HTR-8/SVneo (cell line): ENCODE results near the gene FAM131A.

Experiments used
- DNase-seq: peaks from one replicate; pipeline ENCODE4 v3.0.0; 2011; ENCODE audit warnings: low spot score, mixed read lengths; ENCODE audit not compliant: insufficient read length
- FAIRE-seq: peaks from 2 replicates; lab custom pipeline; 2011; peaks lifted over from hg19 to GRCh38; lab: Jason Lieb, UNC

The FAM131A gene, protein sequence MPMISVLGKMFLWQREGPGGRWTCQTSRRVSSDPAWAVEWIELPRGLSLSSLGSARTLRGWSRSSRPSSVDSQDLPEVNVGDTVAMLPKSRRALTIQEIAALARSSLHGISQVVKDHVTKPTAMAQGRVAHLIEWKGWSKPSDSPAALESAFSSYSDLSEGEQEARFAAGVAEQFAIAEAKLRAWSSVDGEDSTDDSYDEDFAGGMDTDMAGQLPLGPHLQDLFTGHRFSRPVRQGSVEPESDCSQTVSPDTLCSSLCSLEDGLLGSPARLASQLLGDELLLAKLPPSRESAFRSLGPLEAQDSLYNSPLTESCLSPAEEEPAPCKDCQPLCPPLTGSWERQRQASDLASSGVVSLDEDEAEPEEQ

DNA sequence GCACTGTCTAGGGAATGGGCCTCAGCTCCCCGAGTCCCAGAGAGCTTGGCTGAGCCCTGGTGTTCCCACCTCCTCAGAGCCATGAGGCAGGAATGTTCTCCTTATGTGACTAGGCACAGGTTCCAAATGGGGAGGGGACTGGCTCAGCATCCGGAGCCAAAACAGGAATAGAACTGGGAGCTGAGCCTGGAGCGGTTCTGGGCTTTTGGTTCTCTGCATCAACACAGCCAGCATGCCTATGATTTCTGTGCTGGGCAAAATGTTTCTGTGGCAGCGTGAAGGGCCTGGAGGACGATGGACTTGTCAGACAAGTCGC lies at the start of gene FAM131A:
Gene FAM131A, plus strand, starts transcription at position 202 of the 316 bp plus-strand sequence. Its CDS starts 31 bp downstream, at position 233.
- FAIRE-seq: no peak

DNA sequence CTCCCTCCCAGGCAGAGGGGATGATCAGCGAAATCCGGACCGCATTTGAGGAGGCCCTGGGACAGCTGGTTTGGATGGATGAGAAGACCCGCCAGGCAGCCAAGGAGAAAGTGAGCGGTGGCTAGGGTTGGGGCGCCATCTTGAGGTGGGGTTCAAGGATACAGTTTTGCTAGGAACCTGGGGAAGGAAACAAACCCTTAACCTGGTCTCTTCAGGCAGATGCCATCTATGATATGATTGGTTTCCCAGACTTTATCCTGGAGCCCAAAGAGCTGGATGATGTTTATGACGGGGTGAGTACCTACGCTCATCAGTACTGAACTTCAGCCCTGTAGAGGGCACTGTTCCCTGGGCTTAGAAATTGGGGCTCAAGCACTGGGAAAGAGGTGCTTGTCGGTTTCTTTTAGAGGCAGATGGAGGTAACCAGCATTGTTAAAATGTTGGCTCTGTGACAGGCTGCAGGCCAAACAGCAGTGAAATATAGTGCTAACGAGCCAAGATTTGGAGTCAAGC lies 47.9 kb upstream of the FAM131A start:
- DNase-seq: peak; percentile 78
- no peak for FAIRE-seq

More for the DNA sequence above, at the start of gene FAM131A:
- DNase-seq: no peak

DNA sequence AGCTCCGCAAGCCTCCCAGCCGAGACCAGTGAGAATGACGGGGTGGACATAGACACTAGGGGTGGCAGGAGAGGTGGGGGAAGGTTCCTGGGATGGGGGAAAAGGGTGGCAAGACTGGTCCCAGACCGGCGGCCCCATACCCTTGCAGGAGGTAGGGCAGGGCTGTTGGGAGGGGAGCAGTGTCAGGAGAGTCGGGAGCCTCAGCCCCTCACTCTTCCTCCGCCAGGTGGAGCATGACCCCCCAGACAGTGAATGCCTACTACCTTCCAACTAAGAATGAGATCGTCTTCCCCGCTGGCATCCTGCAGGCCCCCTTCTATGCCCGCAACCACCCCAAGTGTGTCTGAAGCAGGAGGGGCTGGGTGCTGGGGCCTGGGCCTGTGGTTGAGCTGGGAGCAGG lies 47.1 kb upstream of the FAM131A start:
- DNase-seq: no peak
- no peak for FAIRE-seq

DNA sequence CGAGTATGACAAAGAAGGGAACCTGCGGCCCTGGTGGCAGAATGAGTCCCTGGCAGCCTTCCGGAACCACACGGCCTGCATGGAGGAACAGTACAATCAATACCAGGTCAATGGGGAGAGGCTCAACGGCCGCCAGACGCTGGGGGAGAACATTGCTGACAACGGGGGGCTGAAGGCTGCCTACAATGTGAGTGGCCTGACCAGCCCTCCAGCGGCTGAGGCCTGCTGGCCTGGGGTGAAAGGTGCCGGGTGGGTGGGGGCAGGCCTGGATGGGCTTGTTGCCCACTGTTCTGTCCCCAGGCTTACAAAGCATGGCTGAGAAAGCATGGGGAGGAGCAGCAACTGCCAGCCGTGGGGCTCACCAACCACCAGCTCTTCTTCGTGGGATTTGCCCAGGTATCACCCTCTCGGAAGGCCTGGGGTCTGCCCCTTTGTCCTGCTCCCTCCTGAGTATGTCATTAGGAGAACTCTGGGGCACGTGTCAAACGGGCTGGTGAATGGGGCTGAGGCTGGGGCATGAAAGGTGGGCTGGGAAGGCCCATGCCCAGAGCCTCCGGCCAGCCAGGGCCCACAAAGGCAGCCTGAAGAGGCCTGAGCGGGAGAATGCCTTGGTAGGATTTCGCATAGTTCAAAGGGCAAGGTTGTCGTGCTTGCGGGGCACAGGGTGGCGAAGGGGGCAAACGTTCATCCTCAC lies 46.2 kb upstream of the FAM131A start:
- DNase-seq: no peak
- no peak for FAIRE-seq

DNA sequence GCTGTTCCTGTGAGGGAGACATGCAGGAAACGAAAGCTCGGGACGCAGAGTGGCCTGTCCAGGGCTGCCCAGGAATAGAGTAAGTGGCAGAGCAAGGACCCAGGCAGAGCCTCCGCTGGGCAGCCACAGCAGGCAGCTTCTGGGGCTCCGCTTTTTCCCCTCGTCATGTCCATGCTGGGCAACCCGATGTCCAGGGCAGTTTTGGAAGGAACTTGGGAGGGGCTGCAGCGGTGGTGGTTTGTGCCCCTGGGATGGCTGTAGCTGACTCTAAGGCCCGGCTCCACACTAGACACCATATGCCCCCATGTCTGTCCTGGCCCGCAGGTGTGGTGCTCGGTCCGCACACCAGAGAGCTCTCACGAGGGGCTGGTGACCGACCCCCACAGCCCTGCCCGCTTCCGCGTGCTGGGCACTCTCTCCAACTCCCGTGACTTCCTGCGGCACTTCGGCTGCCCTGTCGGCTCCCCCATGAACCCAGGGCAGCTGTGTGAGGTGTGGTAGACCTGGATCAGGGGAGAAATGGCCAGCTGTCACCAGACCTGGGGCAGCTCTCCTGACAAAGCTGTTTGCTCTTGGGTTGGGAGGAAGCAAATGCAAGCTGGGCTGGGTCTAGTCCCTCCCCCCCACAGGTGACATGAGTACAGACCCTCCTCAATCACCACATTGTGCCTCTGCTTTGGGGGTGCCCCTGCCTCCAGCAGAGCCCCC lies 45.5 kb upstream of the FAM131A start:
- DNase-seq (no peak), FAIRE-seq (no peak)

DNA sequence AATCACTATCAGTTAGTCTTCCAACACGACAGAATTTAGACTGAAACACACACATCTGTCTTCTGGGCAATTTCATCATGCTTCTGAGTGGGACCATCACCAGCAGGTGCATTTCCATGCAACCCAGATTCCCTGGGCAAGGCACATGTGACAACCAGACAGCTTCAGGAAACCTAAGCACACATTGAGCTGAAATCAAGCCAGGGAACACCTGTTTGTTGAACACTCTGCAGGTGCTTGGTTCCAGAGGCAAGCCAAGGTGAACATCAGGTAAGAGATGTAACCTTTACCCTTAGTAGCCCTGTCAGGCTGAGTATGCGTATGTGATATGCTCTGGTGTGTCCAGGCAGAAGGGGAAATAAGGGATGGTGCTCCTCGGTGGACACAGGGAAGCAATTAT lies 41.6 kb upstream of the FAM131A start:
- FAIRE-seq: no peak
- DNase-seq: no peak

DNA sequence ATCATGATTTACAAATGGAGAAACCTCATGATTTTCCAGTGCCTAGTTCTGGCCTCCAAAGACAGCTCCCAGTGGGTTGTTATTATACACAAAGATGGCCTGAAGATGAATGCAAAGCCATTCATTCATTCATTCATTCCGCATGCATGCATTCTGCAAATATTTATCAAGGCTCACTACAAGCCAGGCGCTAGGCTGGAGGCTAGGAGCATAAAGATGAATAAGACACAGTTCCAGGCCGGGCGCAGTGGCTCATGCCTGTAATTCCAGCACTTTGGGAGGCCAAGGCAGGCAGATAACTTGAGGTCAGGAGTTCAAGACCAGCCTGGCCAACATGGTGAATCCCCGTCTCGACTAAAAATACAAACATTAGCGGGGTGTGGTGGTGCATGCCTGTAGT lies 40.8 kb upstream of the FAM131A start:
- DNase-seq: no peak
- no peak for FAIRE-seq

DNA sequence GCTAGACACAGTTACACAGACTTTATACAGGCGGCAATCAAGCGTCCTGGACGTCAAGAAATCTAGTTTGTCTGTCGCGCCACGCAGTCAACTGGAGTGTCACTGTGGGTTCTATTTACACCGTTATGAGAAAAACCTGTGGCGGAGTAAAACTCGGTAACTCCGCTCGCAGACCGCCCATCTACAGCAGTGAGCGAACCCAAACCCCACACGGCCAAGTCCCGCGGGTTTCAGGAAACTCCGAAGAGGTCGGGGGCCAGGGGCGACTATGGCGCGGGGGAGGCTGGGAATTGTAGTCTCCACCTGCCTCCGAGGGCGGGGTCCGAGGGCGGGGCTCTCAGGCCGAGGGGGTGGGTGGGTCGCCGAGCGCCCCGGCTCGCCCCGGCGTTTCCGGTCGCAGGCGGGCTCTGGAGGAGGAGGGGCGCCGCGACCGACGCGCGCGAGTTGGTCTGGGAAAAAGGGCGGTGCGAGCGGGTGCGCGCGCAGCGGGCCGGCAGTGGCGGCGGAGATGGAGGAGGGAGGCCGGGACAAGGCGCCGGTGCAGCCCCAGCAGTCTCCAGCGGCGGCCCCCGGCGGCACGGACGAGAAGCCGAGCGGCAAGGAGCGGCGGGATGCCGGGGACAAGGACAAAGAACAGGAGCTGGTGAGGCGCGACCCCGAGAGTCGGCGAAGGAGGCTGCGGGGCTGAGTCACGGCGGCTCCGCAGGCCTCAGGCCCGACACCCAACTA lies 38.5 kb upstream of the FAM131A start, which contains the start of gene PSMD2:
Gene PSMD2, plus strand, starts transcription at position 483 of the 729 bp plus-strand sequence. Its CDS starts 26 bp downstream, at position 509.
- DNase-seq (peak; percentile 97), FAIRE-seq (no peak)

DNA sequence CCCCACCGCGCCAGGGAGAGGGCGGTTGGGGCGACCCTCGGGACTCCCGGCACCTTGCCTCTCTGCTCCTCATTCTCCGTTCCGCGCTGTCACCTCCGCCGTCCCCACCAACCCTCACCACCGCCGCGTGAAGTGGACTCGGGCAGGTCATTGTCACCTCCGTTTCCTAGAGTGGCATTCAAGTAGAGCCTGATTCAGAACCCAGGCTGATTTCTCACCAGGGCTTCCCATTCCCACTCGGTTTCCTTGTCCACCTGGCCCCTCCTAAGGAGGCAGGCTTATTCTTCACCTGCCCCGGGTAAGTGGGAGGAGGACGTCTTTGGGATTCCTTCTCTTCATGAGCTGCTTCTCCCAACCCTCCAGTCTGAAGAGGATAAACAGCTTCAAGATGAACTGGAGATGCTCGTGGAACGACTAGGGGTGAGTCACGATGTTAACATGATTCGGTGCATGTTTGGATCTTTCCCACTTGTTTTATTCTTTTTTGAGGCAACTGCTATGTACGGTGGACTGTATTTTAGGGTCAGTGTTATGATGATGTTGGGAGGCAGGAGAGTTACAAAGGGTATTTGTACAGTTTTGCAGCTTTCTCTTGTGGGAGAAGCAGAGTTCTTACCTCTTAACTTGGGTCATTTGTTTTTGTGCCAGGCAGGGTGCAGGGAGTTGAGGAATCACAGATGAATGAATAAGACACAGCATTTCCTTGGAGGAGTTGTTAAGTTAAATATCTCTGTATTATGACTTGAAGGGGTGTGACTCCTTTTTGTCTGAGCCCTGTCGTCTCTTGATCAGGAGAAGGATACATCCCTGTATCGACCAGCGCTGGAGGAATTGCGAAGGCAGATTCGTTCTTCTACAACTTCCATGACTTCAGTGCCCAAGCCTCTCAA lies 37.7 kb upstream of the FAM131A start:
- DNase-seq (no peak), FAIRE-seq (no peak)

DNA sequence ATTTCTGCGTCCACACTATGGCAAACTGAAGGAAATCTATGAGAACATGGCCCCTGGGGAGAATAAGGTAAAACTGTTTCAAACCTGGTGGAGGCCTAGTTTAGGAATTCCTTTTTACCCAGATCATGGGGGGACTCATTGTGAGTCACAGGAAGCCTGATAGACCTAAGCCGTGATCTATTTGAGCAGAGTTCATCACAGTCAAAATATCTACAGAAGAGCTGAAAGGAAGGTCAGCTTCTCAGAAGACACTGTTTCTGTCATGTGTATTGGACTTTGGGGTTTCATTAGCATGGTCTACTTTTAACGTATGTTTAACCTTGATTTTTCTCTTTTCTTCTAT lies 37.1 kb upstream of the FAM131A start:
- no peak for DNase-seq
- FAIRE-seq: no peak

DNA sequence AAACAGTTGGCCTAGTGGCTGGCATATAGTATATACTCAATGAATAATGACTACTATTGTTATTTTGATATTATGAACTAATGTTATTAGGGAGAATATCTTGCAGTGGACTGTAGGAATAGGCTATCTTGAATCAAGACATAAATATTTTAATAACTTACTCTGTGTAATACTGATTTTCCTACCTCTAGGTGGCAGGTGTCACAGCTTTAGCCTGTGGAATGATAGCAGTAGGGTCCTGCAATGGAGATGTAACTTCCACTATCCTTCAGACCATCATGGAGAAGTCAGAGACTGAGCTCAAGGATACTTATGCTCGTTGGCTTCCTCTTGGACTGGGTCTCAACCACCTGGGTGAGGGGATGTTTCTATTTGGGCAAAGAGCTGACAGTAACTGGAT lies 31.8 kb upstream of the FAM131A start:
- DNase-seq: no peak
- no peak for FAIRE-seq

DNA sequence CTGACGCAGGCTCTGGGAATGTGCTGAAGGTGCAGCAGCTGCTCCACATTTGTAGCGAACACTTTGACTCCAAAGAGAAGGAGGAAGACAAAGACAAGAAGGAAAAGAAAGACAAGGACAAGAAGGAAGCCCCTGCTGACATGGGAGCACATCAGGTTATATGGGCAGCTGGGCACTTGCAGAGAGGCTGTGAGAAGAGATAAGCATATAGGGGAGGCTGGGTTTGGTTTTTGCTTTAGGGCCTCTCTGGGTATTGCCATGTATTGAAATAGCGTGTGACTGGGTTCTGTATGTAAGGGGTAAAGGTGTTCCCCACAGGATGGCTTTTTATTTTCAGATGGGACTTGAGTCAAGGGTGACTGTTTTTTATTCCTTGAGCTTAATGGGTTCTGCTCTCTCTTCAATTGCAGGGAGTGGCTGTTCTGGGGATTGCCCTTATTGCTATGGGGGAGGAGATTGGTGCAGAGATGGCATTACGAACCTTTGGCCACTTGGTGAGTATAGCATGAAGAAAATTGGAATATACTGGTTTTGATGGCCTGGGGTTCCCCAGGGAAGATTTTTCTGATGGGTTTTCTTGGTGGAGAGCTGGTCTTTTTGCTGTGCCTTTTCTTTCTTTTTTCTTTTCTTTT lies 30.9 kb upstream of the FAM131A start:
- FAIRE-seq (no peak), DNase-seq (no peak)

DNA sequence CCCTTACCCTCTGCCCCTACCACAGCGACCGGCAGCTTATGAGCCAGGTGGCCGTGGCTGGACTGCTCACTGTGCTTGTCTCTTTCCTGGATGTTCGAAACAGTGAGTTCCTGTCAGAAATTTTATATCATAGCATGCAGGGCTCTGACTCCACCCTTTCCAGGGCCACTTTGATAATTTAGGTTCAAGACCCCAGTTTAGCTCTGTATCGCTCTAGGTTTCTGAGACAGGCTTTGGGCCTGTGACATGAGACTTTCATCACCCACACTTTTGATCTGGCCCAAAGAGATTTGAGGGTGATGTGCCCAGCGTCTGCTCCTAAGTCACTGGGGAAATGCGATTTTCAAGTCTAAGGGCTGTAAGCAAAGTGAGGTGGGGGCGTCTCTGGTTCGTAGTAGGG lies 29.5 kb upstream of the FAM131A start:
- no peak for DNase-seq
- FAIRE-seq: no peak

DNA sequence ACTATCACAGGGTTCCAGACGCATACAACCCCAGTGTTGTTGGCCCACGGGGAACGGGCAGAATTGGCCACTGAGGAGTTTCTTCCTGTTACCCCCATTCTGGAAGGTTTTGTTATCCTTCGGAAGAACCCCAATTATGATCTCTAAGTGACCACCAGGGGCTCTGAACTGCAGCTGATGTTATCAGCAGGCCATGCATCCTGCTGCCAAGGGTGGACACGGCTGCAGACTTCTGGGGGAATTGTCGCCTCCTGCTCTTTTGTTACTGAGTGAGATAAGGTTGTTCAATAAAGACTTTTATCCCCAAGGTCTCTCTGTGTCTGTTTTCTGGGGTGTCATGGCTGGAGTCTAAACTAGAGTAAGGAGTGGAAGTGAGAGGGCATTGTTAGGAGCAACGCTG lies 28.7 kb upstream of the FAM131A start:
- DNase-seq: no peak
- FAIRE-seq: no peak

DNA sequence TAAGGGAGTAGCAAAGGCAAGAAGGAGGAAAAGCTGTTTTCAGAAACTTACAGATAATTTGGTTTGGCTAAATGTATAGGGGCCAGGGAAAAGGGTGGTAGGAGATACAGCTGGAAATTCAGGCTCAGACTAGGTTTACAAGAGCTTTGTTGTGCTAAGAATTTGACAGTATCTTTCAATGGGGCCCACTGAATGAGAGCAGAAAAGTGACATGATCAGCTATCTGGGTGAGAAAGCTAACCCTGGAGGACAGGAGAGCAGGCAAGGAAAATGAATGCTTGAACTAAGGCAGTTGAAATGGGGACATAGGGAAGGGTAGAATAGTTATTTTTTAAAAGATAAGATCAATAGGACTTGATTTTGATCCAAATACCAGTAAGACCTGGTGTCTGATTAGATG lies 25.8 kb upstream of the FAM131A start:
- no peak for DNase-seq
- FAIRE-seq: no peak

DNA sequence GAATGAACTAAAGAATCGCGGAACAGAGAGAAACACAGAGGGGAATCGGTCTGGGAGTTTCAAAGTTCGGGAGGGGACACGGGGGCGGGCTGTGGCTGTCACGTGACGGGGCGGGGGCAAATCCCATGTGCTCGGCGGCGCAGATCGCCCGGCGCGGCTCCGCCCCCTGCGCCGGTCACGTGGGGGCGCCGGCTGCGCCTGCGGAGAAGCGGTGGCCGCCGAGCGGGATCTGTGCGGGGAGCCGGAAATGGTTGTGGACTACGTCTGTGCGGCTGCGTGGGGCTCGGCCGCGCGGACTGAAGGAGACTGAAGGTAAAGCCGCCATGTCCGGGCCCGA lies 23.1 kb upstream of the FAM131A start, which contains the start of gene EIF4G1:
Gene EIF4G1, plus strand, starts transcription at position 244 of the 337 bp plus-strand sequence. CDS start 1,191 bp downstream, outside the sequence.
- DNase-seq: peak; percentile 92

DNA sequence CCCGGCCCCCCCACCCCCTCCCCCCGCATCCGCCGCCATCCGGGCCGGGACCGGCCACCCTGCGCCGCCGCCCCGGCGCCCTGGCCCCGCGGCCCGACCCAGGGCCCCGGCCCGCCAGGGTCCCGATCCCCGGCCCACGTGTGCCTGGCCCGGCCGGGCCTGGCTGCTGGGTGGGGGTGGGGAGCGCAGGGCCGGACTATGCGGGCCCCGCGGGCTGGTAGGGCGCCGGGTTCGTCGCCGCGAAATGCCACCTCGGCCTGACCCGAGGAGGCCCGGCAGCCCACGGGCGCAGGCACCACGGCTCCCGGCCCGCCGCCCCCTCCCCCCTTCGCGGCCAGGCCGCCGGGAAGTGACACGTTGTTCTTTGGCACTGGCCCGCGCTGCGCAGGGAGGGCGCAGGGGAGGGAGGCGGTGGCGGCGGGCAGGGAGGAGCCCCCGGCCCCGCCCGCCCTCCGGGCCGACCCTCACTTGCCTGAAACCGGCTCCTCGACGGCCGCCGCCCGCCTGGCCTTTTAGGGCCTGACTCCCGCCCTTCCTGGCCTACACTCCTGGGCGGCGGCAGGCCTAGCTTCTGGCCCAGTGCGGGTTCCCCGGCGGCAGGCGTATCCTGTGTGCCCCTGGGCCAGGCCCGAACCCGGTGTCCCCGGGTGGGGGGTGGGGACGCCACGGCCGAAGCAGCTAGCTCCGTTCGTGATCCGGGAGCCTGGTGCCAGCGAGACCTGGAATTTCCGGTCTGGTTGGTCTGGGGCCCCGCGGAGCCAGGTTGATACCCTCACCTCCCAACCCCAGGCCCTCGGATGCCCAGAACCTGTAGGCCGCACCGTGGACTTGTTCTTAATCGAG lies 22.5 kb upstream of the FAM131A start:
- DNase-seq: no peak
- FAIRE-seq: no peak

More for the DNA sequence above, 23.1 kb upstream of the FAM131A start, which contains the start of gene EIF4G1:
- FAIRE-seq: peak; percentile 83

DNA sequence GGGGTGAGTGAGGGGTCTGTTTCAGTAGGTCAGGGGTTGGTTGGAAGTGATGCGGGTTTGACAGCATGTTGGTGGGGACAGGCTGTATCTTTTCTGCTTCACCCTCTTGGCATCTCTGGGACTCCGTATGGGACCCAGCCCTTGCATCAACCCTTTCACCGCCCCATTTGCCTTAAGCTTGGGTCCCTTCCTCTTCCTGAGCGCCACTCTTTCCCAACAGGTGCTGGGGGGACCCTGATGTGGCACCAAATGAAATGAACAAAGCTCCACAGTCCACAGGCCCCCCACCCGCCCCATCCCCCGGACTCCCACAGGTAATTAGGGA lies 21.9 kb upstream of the FAM131A start:
- FAIRE-seq: no peak
- no peak for DNase-seq
